Endodermal cell (in vitro differentiated cells): ENCODE results near the gene ELAVL1. TPM values are rescaled to one million over a fixed set of nuclear protein-coding genes. Genes with fewer than 3 reads are reported as not detected.

Experiments used
- DNase-seq: peaks from one replicate; pipeline ENCODE4 v3.0.0-alpha.2; 2017
- H3K27ac ChIP-seq: 2 replicates; pipeline ENCODE4 v1.5.1; 2013; ENCODE audit warnings: mild to moderate bottlenecking, low read depth, low read length, moderate library complexity
- H3K27me3 ChIP-seq: 2 replicates; pipeline ENCODE4 v1.6.1; 2013; ENCODE audit warnings: mild to moderate bottlenecking, low read length, moderate library complexity; ENCODE audit not compliant: insufficient read depth, control insufficient read depth, poor library complexity, severe bottlenecking
- H3K36me3 ChIP-seq: 2 replicates; pipeline ENCODE4 v1.7.0; 2013; ENCODE audit warnings: mild to moderate bottlenecking, low read length, moderate library complexity; ENCODE audit not compliant: control insufficient read depth, insufficient read depth
- H3K4me1 ChIP-seq: one replicate; pipeline ENCODE4 v1.7.0; 2013; ENCODE audit warnings: low read length; ENCODE audit not compliant: control insufficient read depth, insufficient read depth
- H3K4me3 ChIP-seq: 2 replicates; pipeline ENCODE4 v1.5.1; 2013; ENCODE audit warnings: mild to moderate bottlenecking, low read length, moderate library complexity
- H3K9ac ChIP-seq: 2 replicates; pipeline ENCODE4 v1.6.1; 2013; ENCODE audit warnings: mild to moderate bottlenecking, low read length, moderate library complexity; ENCODE audit not compliant: poor library complexity, severe bottlenecking; ENCODE audit errors: extremely low read depth
- H3K9me3 ChIP-seq: 2 replicates; pipeline ENCODE4 v1.6.1; 2013; ENCODE audit warnings: mild to moderate bottlenecking, low read length, moderate library complexity; ENCODE audit not compliant: control insufficient read depth
- H3K27ac Mint-ChIP-seq: 2 replicates; pipeline ENCODE4 v1.8.0; 2020; ENCODE audit warnings: mixed read lengths
- H3K27me3 Mint-ChIP-seq: 2 replicates; pipeline ENCODE4 v1.8.0; 2021; ENCODE audit warnings: mild to moderate bottlenecking, mixed read lengths; ENCODE audit not compliant: insufficient read depth
- H3K36me3 Mint-ChIP-seq: 2 replicates; pipeline ENCODE4 v1.8.0; 2020; ENCODE audit warnings: low read depth, mixed read lengths
- H3K4me1 Mint-ChIP-seq: 2 replicates; pipeline ENCODE4 v1.8.0; 2020; ENCODE audit warnings: mixed read lengths
- H3K4me3 Mint-ChIP-seq: 2 replicates; pipeline ENCODE4 v1.8.0; 2020; ENCODE audit warnings: mild to moderate bottlenecking, moderate library complexity, mixed read lengths
- H3K9me3 Mint-ChIP-seq: 2 replicates; pipeline ENCODE4 v1.8.0; 2020; ENCODE audit warnings: mild to moderate bottlenecking, mixed read lengths
- WGBS, 2 experiments: methylation state at CpG; one replicate each; pipeline versions ENCODE4 v1.1.5 to v1.1.7; 2013; ENCODE audit warnings: missing lambda C conversion rate in 2 of 2, mixed read lengths in 1 of 2; ENCODE audit not compliant: insufficient coverage in 1 of 2, insufficient read length in 1 of 2; 5-methylcytosine and 5-hydroxymethylcytosine counted together
- total RNA-seq, 2 donors: library from RNA; stranded (reverse); fragmentation: NEBNext Ultra II Directional in 1 of 2; extraction: Animal tissue kit (Norgen Biotek cat#: 25700) in 1 of 2; gene quantifications; 2 replicates in 1 of 2; 3 replicates in 1 of 2; pipeline ENCODE4 v1.2.1, GENCODE V29; 2021
- TF ChIP-seq, protein P1 (sequence below): fragments of 200-600 bp; sonication (generic); conservative IDR thresholded peaks from 2 replicates; pipeline ENCODE4 v1.5.0; 2021; ENCODE audit warnings: antibody characterized with exemption, mild to moderate bottlenecking

ELAVL1 gene
- total RNA-seq, 2 donors from 2014 or later: 123 to 149 TPM

DNA sequence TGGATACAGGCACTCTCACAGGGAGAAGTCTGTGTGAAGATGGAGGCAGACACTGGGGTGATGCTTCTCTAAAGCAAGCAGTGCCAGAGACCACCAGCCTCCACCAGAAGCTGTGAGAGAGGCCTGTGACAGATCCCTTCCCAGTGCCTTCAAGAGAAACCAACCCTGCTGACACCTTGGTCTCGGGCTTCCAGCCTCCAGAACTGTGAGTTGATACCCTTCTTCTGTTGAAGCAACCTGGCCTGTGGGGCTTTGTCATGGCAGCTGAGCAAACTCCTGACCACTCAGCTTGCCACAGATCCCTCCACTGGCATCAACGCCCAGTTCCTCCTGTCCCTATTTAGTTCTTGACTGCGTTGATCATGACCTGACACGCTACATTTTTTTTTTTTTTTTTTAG, 29.0 kb downstream of the ELAVL1 start:
- Histone ChIP-seq H3K27me3 (no peaks in the 10 kb centered on the region), H3K4me3 (no peak overlapping the region), H3K36me3 (peaks cover 80% of the 10 kb centered on the region), H3K9ac (no peak overlapping the region), H3K27ac (no peak overlapping the region), H3K9me3 (no peaks in the 10 kb centered on the region), H3K4me1 (no peaks in the 10 kb centered on the region)
- Mint-ChIP-seq H3K27ac (no peak overlapping the region), H3K4me3 (no peak overlapping the region), H3K27me3 (no peaks in the 10 kb centered on the region), H3K9me3 (no peaks in the 10 kb centered on the region), H3K4me1 (no peaks in the 10 kb centered on the region), H3K36me3 (peaks cover 64% of the 10 kb centered on the region)
- WGBS, 2 experiments: 65 to 100% methylated on average over 1 to 4 of the region's 4 CpGs
- DNase-seq: no peak
- TF ChIP-seq, protein P1, sequence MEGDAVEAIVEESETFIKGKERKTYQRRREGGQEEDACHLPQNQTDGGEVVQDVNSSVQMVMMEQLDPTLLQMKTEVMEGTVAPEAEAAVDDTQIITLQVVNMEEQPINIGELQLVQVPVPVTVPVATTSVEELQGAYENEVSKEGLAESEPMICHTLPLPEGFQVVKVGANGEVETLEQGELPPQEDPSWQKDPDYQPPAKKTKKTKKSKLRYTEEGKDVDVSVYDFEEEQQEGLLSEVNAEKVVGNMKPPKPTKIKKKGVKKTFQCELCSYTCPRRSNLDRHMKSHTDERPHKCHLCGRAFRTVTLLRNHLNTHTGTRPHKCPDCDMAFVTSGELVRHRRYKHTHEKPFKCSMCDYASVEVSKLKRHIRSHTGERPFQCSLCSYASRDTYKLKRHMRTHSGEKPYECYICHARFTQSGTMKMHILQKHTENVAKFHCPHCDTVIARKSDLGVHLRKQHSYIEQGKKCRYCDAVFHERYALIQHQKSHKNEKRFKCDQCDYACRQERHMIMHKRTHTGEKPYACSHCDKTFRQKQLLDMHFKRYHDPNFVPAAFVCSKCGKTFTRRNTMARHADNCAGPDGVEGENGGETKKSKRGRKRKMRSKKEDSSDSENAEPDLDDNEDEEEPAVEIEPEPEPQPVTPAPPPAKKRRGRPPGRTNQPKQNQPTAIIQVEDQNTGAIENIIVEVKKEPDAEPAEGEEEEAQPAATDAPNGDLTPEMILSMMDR: no peak

DNA sequence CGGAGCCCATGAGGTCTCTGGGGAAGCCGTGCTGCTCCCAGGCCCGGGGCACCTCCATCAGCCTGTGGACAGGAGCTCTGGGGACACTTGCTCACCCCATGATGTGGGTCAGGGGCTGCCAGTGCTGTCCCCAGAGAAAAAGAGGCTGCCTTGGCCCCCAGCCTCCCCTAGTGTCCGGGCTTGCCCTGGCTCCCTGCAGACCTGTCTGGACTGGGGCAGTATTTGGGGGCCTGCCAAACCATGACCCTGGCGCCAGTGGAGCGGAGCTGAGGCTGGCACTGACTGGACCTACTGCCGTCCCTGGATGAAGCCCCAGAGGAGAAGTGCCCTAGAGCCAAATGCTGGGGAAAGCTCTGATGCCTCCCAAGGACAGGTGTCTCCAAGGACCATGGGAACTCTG, 30.4 kb downstream of the ELAVL1 start:
- no peaks in the 10 kb centered on the region for H3K4me1 ChIP-seq

DNA sequence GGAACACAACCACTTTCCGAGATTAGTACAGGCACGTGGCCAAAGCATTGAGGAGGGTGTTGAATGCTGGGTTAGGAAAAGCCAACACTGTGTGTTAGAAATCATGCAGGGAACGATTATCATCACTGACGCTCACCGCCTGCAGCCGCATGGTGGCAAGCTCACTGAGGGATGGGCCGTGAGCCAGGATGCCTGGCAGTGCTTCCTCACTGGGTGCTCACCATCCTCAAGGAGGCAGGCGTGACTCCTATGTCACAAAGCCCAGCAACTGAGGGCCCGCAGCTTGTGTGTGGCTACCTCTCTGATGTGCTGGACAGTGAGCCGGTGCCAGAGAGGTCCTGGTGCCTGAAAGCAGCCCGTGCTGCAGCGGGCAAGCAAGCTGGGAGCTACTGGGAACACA, 31.6 kb downstream of the ELAVL1 start:
- WGBS, 2 experiments: 97 to 98% methylated on average over 9 to 12 of the region's 12 CpGs
- H3K27ac ChIP-seq: no peak overlapping the region
- DNase-seq: no peak
- Mint-ChIP-seq H3K27ac (no peak overlapping the region), H3K9me3 (no peaks in the 10 kb centered on the region), H3K27me3 (no peaks in the 10 kb centered on the region), H3K36me3 (peaks cover 59% of the 10 kb centered on the region), H3K4me3 (no peak overlapping the region), H3K4me1 (no peaks in the 10 kb centered on the region)
- peaks cover 74% of the 10 kb centered on the region for H3K36me3 ChIP-seq
- H3K4me3 ChIP-seq: no peak overlapping the region
- no peaks in the 10 kb centered on the region for H3K27me3 ChIP-seq
- H3K4me1 ChIP-seq: no peaks in the 10 kb centered on the region
- no peaks in the 10 kb centered on the region for H3K9me3 ChIP-seq
- no peak overlapping the region for H3K9ac ChIP-seq
- TF ChIP-seq, protein P1: no peak

More for the DNA sequence above, 30.4 kb downstream of the ELAVL1 start:
- no peaks in the 10 kb centered on the region for H3K27me3 Mint-ChIP-seq
- peak overlapping the region; percentile 30 for H3K27ac Mint-ChIP-seq
- no peak overlapping the region for H3K27ac ChIP-seq
- H3K4me3 ChIP-seq: no peak overlapping the region
- TF ChIP-seq, protein P1: no peak
- no peaks in the 10 kb centered on the region for H3K9me3 ChIP-seq
- WGBS, 2 experiments: 91 to 97% methylated on average over 4 to 7 of the region's 7 CpGs
- DNase-seq: no peak
- H3K4me1 Mint-ChIP-seq: no peaks in the 10 kb centered on the region
- peaks cover 59% of the 10 kb centered on the region for H3K36me3 Mint-ChIP-seq
- H3K9me3 Mint-ChIP-seq: no peaks in the 10 kb centered on the region
- H3K27me3 ChIP-seq: no peaks in the 10 kb centered on the region
- H3K4me3 Mint-ChIP-seq: no peak overlapping the region
- H3K36me3 ChIP-seq: peaks cover 74% of the 10 kb centered on the region
- no peak overlapping the region for H3K9ac ChIP-seq
